ENCODE results near the gene TSHZ3.

DNA sequence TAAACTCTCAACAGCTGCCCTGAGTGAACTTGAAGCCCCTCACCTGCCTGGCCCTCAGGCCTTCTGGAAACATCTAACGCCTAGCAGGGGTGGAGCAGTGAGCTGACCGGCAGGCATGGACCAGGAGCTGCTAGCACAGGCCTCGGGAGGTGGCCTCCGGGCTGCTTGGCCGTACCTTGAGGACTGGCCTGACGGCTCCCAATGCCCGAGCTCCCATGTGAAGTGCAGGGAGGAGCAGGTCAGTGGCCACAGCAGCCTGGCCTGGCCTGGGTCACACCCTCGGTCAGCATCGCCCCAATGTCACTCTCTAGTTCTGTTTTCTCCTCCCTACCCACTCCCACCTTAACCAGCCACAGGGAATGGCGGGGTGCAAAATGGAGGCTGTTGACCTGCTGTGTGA, 19.0 kb downstream of the TSHZ3 start:
- TF ChIP-seq EZH2 (IDR thresholded peaks at IDR 0.05; ENCODE audit: insufficient read depth, poor library complexity, severe bottlenecking), result no peak
- no peak for TF ChIP-seq EZH2phosphoT487 (IDR thresholded peaks at IDR 0.05; ENCODE audit: insufficient read depth, low read depth)

Data from GM23248 (cell line).